OCI-LY7 (cell line): ENCODE data around the gene CAP1. TPM values are rescaled to one million over a fixed set of nuclear protein-coding genes. Genes with fewer than 3 reads are reported as not detected.

Source experiments
- BruUV-seq: library from RNA; stranded (reverse); fragments of 400-500 nt; replicated peaks from 2 replicates; lab custom pipeline; 2021; lab: Mats Ljungman, UMichigan
- CTCF ChIA-PET: fragments of 300-600 bp; sonication (Branson Sonifier 250); formaldehyde crosslinking; loops from one replicate; lab custom pipeline; 2022; ENCODE audit warnings: antibody characterized with exemption; ENCODE audit not compliant: unreplicated experiment; lab: Charles Lee
- POLR2A ChIA-PET: fragments of 300-600 bp; sonication (Branson Sonifier 250); formaldehyde crosslinking; loops from one replicate; lab custom pipeline; 2022; ENCODE audit warnings: antibody characterized with exemption; lab: Charles Lee
- DNase-seq: peaks from one replicate; pipeline ENCODE4 v3.0.0-alpha.2; 2015; ENCODE audit warnings: low spot score
- H2AFZ ChIP-seq: fragments of 200-600 bp; sonication (generic), shearing (Covaris generic); 2 replicates; pipeline ENCODE4 v1.6.1; 2014; ENCODE audit warnings: mild to moderate bottlenecking, antibody characterized with exemption, low read length, moderate library complexity
- H3K27ac ChIP-seq: fragments of 200-600 bp; sonication (generic); 2 replicates; pipeline ENCODE4 v1.5.1; 2014; ENCODE audit warnings: mixed run types, low read depth, mild to moderate bottlenecking, moderate library complexity, low read length, inconsistent platforms; ENCODE audit not compliant: poor library complexity, severe bottlenecking
- H3K36me3 ChIP-seq: fragments of 200-600 bp; sonication (generic); 2 replicates; pipeline ENCODE4 v1.6.1; 2014; ENCODE audit warnings: mild to moderate bottlenecking, antibody characterized with exemption, low read length, moderate library complexity, mixed read lengths; ENCODE audit not compliant: insufficient read depth
- H3K4me1 ChIP-seq: fragments of 200-600 bp; sonication (generic); 2 replicates; pipeline ENCODE4 v1.5.1; 2014; ENCODE audit warnings: mild to moderate bottlenecking, low read length; ENCODE audit not compliant: insufficient read depth, poor library complexity, severe bottlenecking
- H3K4me2 ChIP-seq: fragments of 200-600 bp; sonication (generic); 2 replicates; pipeline ENCODE4 v1.6.1; 2014; ENCODE audit warnings: mild to moderate bottlenecking, low read length
- H3K4me3 ChIP-seq: fragments of 200-600 bp; sonication (generic); 2 replicates; pipeline ENCODE4 v1.5.1; 2014; ENCODE audit warnings: mild to moderate bottlenecking, low read depth, low read length; ENCODE audit not compliant: poor library complexity, severe bottlenecking
- H3K79me2 ChIP-seq: fragments of 200-600 bp; sonication (generic); 2 replicates; pipeline ENCODE4 v1.6.1; 2016; ENCODE audit warnings: low read depth, mild to moderate bottlenecking, low read length, moderate library complexity, mixed read lengths; ENCODE audit not compliant: insufficient read depth
- H3K9me2 ChIP-seq: fragments of 200-600 bp; sonication (generic); 2 replicates; pipeline ENCODE4 v1.6.1; 2016; ENCODE audit warnings: mild to moderate bottlenecking, low read length, mixed read lengths; ENCODE audit not compliant: insufficient read depth
- H3K9me3 ChIP-seq: fragments of 200-600 bp; sonication (generic); 2 replicates; pipeline ENCODE4 v1.6.1; 2014; ENCODE audit warnings: mild to moderate bottlenecking, mixed run types, low read length, mixed read lengths
- H4K20me1 ChIP-seq: fragments of 200-600 bp; sonication (generic); 2 replicates; pipeline ENCODE4 v1.6.1; 2014; ENCODE audit warnings: mild to moderate bottlenecking, antibody characterized with exemption, low read length, moderate library complexity, mixed read lengths; ENCODE audit not compliant: insufficient read depth
- CTCF ChIP-seq: fragments of 200-600 bp; sonication (generic); conservative IDR thresholded peaks from 2 replicates; pipeline ENCODE4 v1.5.1; 2014; ENCODE audit warnings: mild to moderate bottlenecking, antibody characterized with exemption, low read length, moderate library complexity, mixed read lengths
- EZH2phosphoT487 ChIP-seq: fragments of 200-600 bp; sonication (generic); IDR thresholded peaks from 2 replicates; pipeline ENCODE4 v1.6.1; 2018; ENCODE audit warnings: low read depth, borderline replicate concordance, mild to moderate bottlenecking, mixed run types, antibody characterized with exemption, low read length, moderate library complexity, mixed read lengths
- intact Hi-C: fragments of 100-400 bp; cut with micrococcal nuclease; formaldehyde crosslinking; loops from one replicate; pipeline ENCODE4 v1.10.0; 2022; ENCODE audit not compliant: unreplicated experiment
- total RNA-seq, 2 experiments: library from RNA; depleted of rRNA in 1 of 2; stranded (reverse); fragments of >200 nt in 1 of 2; shearing (Covaris generic) in 1 of 2; gene quantifications; 2 replicates each; pipeline ENCODE4 v1.2.3, GENCODE V29; 2014 to 2022

Gene CAP1
- total RNA-seq, 2 experiments from 2014 or later, result 193 to 296 TPM

- no peaks in the 10 kb centered on the region for H3K9me2 ChIP-seq
- H3K27ac ChIP-seq, result no peak overlapping the region
- peaks cover 66% of the 10 kb centered on the region for H3K36me3 ChIP-seq
- POLR2A ChIA-PET, result interaction anchor here (0.7 to 1.4 kb wide), 3 partner anchors 54 to 328 kb away, joined by 3 to 4 read pairs (median 4); no protein-coding TSS in a partner anchor
- peaks cover 25% of the 10 kb centered on the region for H3K79me2 ChIP-seq
- no peak for DNase-seq
- BruUV-seq, result no TSS peak
- no peaks in the 10 kb centered on the region for H3K9me3 ChIP-seq
- no peaks in the 10 kb centered on the region for H4K20me1 ChIP-seq
- H3K4me3 ChIP-seq, result no peak overlapping the region
- H3K4me2 ChIP-seq, result no peak overlapping the region
- H3K4me1 ChIP-seq, result peaks cover 29% of the 10 kb centered on the region
- intact Hi-C loops, result no loop called here
- CTCF ChIA-PET, result no interaction called here
- no peak overlapping the region for H2AFZ ChIP-seq
- no peak for TF ChIP-seq EZH2phosphoT487
- TF ChIP-seq CTCF, result no peak
These were observed 52.4 kb downstream of the CAP1 start for GRCh38 chr1:40092706-40093639.

- no peaks in the 10 kb centered on the region for H3K9me2 ChIP-seq
- H3K27ac ChIP-seq, result no peak overlapping the region
- no peak overlapping the region for H2AFZ ChIP-seq
- H3K9me3 ChIP-seq, result no peaks in the 10 kb centered on the region
- TF ChIP-seq CTCF (no peak), EZH2phosphoT487 (no peak)
- no peak overlapping the region for H3K4me3 ChIP-seq
- peaks cover 29% of the 10 kb centered on the region for H3K4me1 ChIP-seq
- ChIA-PET POLR2A (interaction anchor here (0.5 to 1.4 kb wide), 5 partner anchors 13 to 211 kb away, joined by 3 to 4 read pairs (median 3); partner anchors contain the start of gene TRIT1), CTCF (no interaction called here)
- peaks cover 49% of the 10 kb centered on the region for H3K36me3 ChIP-seq
- H4K20me1 ChIP-seq, result no peaks in the 10 kb centered on the region
- peaks cover 25% of the 10 kb centered on the region for H3K79me2 ChIP-seq
- BruUV-seq, result no TSS peak
- no peak for DNase-seq
- intact Hi-C loops, result no loop called here
- 0 out of 2 replicates have a peak overlapping the region, but pooled peaks have one; percentile 83 for H3K4me2 ChIP-seq
These were observed 54.1 kb downstream of the CAP1 start for GRCh38 chr1:40094466-40095110.
